Forelimb muscle (tissue), 1 donor: ENCODE results near the gene DLL3. TPM values are rescaled to one million over a fixed set of nuclear protein-coding genes. Genes with fewer than 3 reads are reported as not detected.

Experiments
- DNase-seq: peaks from one replicate; pipeline ENCODE4 v3.0.0-alpha.2; 2013; ENCODE audit warnings: low read depth
- polyA plus RNA-seq: library from polyadenylated mRNA; unstranded; fragments of 120-200 nt; gene quantifications from one replicate; pipeline ENCODE4 v1.2.1, GENCODE V29; 2013; ENCODE audit not compliant: insufficient read length

Gene DLL3
- polyA plus RNA-seq, 1 donor, result 0.10 TPM

DNA sequence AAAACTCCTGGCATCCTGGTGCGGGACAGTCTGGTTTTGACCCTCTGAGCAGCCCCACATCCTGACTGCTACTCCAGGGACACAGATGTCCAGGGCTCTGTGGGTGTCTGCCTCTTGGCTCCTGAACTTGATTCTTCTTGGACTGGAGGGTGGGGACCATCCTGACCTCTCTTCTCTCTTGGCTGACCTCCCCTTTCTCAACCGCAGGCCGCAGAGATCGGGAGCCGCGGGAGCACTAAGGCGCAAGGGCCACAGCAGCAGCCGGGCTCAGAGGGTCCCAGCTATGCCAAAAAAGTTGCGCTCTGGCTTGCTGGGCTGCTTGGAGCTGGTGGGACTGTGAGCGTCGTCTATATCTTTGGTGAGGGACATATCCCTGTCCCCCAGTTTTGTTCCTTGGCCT, 17.1 kb upstream of the DLL3 start:
- DNase-seq, result no peak

DNA sequence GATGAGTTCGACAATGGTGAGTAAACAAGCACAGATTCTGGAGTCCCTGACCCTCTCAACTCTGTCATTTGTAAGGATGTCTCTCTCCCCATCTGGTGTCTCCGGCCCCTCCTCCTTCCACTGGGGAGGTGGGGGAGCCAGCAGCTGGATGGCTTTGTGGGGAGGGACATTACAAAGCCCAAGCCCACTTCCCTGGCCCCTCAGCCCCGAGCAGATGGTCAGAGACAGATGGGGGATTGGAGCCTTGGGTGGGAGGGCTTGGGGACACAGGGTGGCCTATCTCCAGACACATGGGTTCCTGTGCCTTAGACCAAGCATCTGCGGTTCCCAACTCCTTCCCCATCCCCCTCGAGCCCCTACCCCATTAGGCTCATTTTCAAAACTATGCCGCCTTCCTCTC, 15.6 kb upstream of the DLL3 start:
- no peak for DNase-seq

GRCh38 chr19:39489756-39490155, 9.0 kb upstream of the DLL3 start:
- DNase-seq, result no peak

GRCh38 chr19:39492225-39492624, 6.5 kb upstream of the DLL3 start:
- no peak for DNase-seq

GRCh38 chr19:39492788-39493187, 6.0 kb upstream of the DLL3 start:
- no peak for DNase-seq

DNA sequence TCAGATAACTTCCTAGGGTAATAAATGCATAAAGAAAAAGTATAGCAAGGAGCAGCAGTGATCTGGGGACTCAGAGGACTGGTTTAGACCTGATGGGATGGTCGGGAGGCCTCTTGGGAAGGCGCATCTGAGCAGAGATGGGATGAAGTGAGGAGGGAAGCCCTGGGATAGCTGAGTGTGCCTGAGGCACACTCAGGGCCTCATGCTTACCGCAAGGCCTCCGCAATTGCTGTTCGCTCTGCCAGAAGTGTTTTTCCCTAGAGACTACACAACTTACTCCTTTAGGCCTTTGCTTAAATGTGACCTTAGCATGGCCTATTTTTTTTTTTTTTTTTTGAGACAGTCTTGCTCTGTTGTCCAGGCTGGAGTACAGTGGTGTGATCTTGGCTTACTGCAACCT, 4.1 kb upstream of the DLL3 start:
- DNase-seq, result no peak

GRCh38 chr19:39496063-39496462, 2.7 kb upstream of the DLL3 start:
- no peak for DNase-seq

DNA sequence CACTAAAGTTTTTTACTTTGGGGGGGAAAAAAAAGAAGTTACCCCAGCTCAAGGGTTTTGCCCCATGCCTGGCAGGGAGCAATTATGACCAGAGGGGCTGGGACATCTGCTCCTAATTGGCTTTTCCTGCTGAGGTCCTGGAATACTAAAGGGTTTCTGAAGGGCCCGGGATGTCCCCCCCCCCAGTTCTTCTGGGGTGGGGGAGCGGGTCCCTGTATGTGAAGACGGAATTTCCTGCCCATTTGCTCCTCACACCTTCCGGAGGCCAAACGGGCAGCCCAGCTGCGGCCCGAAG, 1.1 kb upstream of the DLL3 start:
- DNase-seq, result no peak

GRCh38 chr19:39497996-39498797, 550 bp upstream of the DLL3 start:
- DNase-seq, result no peak

DNA sequence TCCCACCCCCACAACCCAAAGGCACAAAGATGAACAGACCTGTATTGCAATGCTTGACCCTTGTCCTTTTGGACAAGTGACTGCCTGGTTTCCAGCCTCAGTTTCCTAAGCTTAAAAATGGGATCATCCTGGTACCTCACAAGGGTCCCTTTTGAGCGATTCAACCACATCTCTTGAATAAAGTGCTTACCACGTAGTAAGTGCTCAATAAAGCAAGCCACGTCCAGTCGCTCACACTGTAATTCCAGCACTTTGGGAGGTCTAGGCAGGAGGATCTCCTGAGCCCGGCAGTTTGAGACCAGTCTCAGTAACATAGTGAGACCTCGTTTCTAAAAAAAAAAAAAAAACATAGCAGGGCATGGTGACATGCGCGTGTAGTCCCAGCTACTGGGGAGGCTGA, 1.2 kb downstream of the DLL3 start:
- no peak for DNase-seq

DNA sequence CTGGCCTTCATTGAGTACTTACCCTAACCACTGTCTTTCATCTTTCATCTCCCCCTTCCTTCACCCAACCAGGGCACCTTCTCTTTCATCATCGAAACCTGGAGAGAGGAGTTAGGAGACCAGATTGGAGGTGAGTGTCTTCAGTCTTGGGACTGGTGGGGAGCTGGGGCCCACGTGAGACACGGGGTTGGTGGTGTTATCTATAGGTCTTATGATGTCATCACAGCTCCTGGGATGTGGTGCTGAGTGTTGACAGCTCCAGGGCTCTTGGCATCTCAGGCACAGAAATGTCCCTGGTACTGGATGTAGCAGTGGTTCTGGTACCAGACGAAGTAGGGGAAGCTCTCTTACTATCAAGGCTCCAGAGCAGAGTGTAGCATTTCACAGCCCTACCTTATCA, 1.8 kb downstream of the DLL3 start:
- DNase-seq, result no peak

- no peak for DNase-seq
These were observed 2.6 kb downstream of the DLL3 start for GRCh38 chr19:39501340-39501739.

GRCh38 chr19:39502640-39503417, 4.1 kb downstream of the DLL3 start:
- DNase-seq, result no peak

- no peak for DNase-seq
These were observed 7.8 kb downstream of the DLL3 start for GRCh38 chr19:39506598-39506943.

- DNase-seq, result peak; percentile 24
These were observed 8.4 kb downstream of the DLL3 start for GRCh38 chr19:39506944-39507714.

GRCh38 chr19:39507715-39508364, 9.1 kb downstream of the DLL3 start:
- no peak for DNase-seq

DNA sequence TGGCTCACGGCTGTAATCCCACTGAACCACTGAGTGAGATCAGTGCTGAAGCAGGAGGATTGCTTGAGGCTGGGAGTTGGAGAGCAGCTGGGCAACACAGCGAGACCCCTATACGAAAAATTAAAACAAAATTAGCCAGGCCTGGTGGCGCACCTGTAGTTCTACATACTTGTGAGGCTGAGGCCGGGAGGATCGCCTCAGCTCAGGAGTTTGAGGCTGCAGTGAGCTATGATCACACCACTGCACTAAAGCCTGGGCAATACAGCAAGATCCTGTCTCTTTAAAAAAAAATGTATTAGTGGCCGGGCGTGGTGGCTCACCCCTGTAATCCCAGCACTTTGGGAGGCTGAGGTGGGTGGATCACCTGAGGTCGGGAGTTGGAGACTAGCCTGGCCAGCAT, 9.9 kb downstream of the DLL3 start:
- no peak for DNase-seq

DNA sequence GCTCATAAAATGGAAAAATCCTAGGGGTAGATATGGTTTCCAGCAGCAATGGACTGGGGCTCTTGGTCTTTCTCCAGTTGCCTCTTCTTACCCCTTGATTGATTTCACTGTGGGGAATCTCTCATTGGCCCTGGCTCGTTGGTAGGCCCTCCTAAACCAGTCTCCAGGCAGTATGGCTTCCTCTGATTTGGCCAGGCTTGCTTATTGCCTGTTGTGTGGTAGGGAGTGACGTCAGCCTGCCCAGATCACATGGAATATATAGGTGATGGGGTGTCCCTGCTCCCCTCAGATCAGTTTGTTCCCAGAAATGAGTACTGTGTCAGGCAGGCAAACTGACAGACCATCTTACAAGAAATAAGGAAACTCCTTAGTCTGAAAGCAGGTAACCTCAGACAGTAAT, 10.5 kb downstream of the DLL3 start:
- DNase-seq, result no peak

DNA sequence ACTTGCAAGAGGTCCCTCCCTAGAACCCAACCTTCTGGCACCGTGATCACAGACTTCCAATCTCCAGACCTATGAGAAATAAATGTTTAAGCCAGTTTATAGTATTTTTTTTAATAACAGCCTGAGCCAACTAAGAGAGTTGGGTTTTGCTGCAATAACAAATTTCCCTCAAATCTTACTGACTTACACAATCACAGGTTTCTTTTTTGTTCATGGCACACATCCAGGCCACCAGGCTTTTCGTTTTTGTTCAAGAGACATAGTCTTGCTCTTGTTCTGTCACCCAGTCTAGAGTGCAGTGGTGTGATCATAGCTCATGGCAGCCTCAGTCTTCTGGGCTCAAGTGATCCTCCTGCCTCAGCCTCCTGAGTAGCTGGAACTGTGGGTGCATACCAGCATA, 14.2 kb downstream of the DLL3 start:
- DNase-seq, result no peak

DNA sequence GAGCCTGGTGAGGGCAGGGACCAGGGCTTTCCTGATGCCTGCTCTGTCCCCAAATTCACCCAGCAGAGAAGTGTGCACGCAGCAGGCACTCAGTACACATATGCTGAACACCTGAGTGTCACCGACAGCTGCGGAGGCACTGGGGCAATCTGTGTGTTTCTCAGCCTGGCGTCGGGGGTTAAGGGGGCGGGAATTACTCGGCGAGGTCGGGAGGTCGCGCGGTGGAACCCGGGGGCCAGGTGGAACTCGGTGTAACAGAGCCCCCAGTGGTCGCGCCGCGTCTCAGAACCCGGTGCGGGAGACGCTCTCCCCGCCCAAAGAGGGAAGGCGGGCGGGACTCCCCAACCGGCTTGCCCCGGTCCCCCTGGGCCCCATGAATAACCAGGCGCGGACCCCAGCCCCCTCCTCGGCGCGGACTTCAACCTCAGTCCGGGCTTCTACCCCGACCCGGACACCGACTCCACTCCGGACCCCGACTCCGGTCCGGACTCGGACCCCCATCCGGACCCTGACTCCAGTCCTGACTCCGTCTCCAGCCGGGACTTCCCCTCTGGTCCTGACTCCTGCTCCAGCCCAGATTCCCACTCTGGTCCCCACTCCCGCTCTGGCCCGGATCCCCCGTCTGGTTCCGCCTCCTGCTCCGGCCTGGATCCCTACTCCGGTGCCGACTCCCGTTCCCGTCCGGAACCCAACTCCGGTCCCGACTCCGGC, 16.2 kb downstream of the DLL3 start, which contains the start of gene SELENOV:
SELENOV (plus strand) TSS at position 300 of the 711 bp plus-strand sequence; CDS start at position 374, 74 bp downstream.
- DNase-seq, result no peak

DNA sequence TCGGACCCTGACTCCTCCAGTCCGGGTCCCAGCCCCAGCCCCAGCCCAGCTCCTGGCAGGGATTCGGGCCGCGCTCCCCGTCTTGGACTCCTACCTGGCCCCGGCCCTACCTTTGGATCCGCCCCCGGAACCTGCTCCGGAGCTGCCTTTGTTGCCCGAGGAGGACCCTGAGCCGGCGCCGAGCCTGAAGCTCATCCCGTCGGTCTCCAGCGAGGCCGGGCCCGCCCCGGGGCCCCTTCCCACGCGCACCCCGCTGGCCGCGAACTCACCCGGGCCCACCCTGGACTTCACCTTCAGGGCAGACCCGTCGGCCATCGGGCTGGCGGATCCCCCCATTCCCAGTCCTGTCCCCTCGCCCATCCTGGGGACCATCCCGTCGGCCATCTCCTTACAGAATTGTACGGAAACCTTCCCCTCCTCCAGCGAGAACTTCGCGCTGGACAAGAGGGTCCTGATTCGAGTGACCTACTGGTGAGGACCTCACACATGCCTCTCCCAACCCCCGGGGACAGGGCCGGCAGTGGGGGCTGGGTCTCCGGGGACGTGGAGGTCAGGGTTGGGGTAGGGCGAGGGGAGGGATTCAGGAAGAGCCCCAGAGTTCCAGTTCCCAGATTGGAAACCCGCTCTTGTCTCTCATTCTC, 16.9 kb downstream of the DLL3 start:
- DNase-seq, result no peak
